Breast epithelium (tissue), 4 donors: ENCODE data around the gene C19orf85. TPM values are rescaled to one million over a fixed set of nuclear protein-coding genes. Genes with fewer than 3 reads are reported as not detected.
"Not testable (repeated sequence)": the region's sequence is repeated elsewhere in the genome, so short reads cannot be mapped to it uniquely, and the experiment has no call there.

Experiments
- DNase-seq, 2 donors: peaks; one replicate each; pipeline ENCODE4 v3.0.0-alpha.2; 2019; ENCODE audit warnings: low spot score in 2 of 2
- H3K27ac ChIP-seq, 2 donors: fragments of 200-600 bp; sonication (generic) in 1 of 2; one replicate each; pipeline ENCODE4 v1.5.1; 2016 to 2019; ENCODE audit warnings: mild to moderate bottlenecking in 1 of 2
- H3K27me3 ChIP-seq, 2 donors: fragments of 200-600 bp; sonication (generic) in 1 of 2; one replicate each; pipeline versions ENCODE4 v1.5.1 to v1.6.0; 2017 to 2019; ENCODE audit warnings: control low read depth in 1 of 2, mild to moderate bottlenecking in 1 of 2
- H3K36me3 ChIP-seq: fragments of 200-600 bp; one replicate; pipeline ENCODE4 v1.5.1; 2019
- H3K4me1 ChIP-seq, 2 donors: fragments of 200-600 bp; sonication (generic); one replicate each; pipeline ENCODE4 v1.5.1; 2016 to 2019; ENCODE audit warnings: control low read depth in 1 of 2
- H3K4me3 ChIP-seq, 3 donors: fragments of 200-600 bp; sonication (generic); 1 replicate in 2 of 3; 2 replicates in 1 of 3; pipeline ENCODE4 v1.5.1; 2016 to 2019; ENCODE audit warnings: mild to moderate bottlenecking in 3 of 3, moderate library complexity in 2 of 3
- H3K9me3 ChIP-seq, 2 donors: fragments of 200-600 bp; sonication (generic) in 1 of 2; one replicate each; pipeline ENCODE4 v1.5.1; 2016 to 2019; ENCODE audit warnings: control low read depth in 1 of 2
- CTCF ChIP-seq, 3 donors: fragments of 450-650 bp; IDR thresholded peaks; one replicate each; pipeline ENCODE4 v1.5.1; 2016 to 2017; ENCODE audit warnings: antibody characterized with exemption in 3 of 3, mild to moderate bottlenecking in 3 of 3, moderate library complexity in 3 of 3
- POLR2A ChIP-seq: fragments of 450-650 bp; IDR thresholded peaks from one replicate; pipeline ENCODE4 v1.6.1; 2016; ENCODE audit warnings: antibody characterized with exemption, mild to moderate bottlenecking, moderate library complexity
- POLR2AphosphoS5 ChIP-seq, 3 donors: sonication (generic); formaldehyde crosslinking; IDR thresholded peaks; one replicate each; pipeline ENCODE4 v1.6.1; 2017; ENCODE audit warnings: antibody characterized with exemption in 3 of 3
- intact Hi-C: fragments of 100-400 bp; cut with DNase I; formaldehyde crosslinking; loops from one replicate; pipeline ENCODE4 v1.15.1; 2023; ENCODE audit warnings: low total_unique reads
- total RNA-seq, 3 donors: library from RNA; depleted of rRNA; stranded (reverse); fragments of >200 nt; gene quantifications; one replicate each; pipeline ENCODE4 v1.1.0, GENCODE V29; 2016

The C19orf85 gene
- total RNA-seq, 3 donors from 2014 or later: not detected

GRCh38 chr19:55452749-55453346 is 11.7 kb downstream of the C19orf85 start:
- Histone ChIP-seq H3K27ac (no peak overlapping the region), H3K9me3 (no peaks in the 10 kb centered on the region), H3K27me3 (peaks cover 12 to 30% of the 10 kb centered on the region in 2 donors), H3K4me3 (peak overlapping the region in 2 of 3 donors; percentile 13 to 47), H3K36me3 (no peaks in the 10 kb centered on the region), H3K4me1 (peaks cover 0 to 15% of the 10 kb centered on the region in 2 donors)
- peak in 1 of 2 donors; percentile 68 for DNase-seq
- intact Hi-C loops: no loop called here
- TF ChIP-seq CTCF (IDR thresholded peaks at IDR 0.05): no peak

- no peaks in the 10 kb centered on the region for H3K9me3 ChIP-seq
- intact Hi-C loops: no loop called here
- TF ChIP-seq POLR2AphosphoS5 (IDR thresholded peaks at IDR 0.05): no peak
- TF ChIP-seq POLR2A: no peak
- TF ChIP-seq CTCF (IDR thresholded peaks at IDR 0.05): no peak
- H3K36me3 ChIP-seq: no peaks in the 10 kb centered on the region
- DNase-seq: no peak
- H3K27ac ChIP-seq: no peak overlapping the region
- H3K4me1 ChIP-seq: peaks cover 0 to 15% of the 10 kb centered on the region in 2 donors
- H3K4me3 ChIP-seq: peak overlapping the region in 2 of 3 donors; percentile 13 to 54
- peaks cover 12 to 30% of the 10 kb centered on the region in 2 donors for H3K27me3 ChIP-seq
Observed at GRCh38 chr19:55451965-55452748, 12.4 kb downstream of the C19orf85 start.

DNA sequence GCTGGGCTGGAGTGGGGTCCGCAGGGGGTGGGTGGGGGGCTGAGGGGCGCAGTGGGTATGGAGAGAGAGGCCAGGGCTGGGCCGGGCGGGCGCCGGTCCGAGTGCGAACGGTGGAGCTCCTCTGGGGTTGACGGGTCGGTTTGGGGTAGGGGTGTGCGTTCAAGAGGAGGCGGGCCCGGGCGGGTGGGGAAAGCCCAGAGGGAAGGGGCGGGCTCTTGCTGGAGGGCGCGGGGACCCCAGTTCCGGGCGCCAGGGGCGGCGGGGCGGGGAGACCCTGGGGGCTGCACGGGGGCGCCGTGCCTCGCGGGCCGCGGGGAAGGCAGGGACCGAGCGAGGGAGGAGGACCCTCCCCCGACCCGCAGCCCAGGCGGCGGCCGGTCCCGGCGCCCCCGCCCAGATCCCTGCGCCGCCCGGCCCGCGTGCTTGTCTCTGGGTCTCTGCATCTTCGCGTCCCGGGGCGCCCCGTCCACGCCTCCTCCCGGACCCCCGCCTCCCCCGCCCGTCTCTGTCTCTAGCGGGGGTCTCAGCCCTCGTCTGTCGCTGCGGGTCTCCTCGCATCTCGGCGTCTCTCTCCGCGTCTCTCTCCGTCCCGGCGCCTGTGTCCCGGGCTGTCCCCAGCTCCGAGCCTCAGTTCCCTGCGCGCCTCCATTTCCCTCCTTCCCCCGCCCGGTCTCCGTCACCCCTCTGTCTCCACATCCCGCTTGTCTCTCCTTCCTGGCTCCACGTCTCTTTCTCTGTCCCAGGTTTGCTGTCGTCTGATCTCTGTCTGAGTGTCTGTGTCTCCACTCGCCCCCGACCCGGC is 13.2 kb downstream of the C19orf85 start:
- Histone ChIP-seq H3K27ac (no peak overlapping the region), H3K9me3 (no peaks in the 10 kb centered on the region), H3K4me1 (peaks cover 0 to 15% of the 10 kb centered on the region in 2 donors), H3K36me3 (no peaks in the 10 kb centered on the region), H3K4me3 (peak overlapping the region in 2 of 3 donors; percentile 4 to 54), H3K27me3 (peaks cover 12 to 30% of the 10 kb centered on the region in 2 donors)
- TF ChIP-seq POLR2AphosphoS5 (IDR thresholded peaks at IDR 0.05) (no peak), CTCF (IDR thresholded peaks at IDR 0.05) (no peak), POLR2A (no peak)
- DNase-seq: no peak
- intact Hi-C loops: no loop called here

DNA sequence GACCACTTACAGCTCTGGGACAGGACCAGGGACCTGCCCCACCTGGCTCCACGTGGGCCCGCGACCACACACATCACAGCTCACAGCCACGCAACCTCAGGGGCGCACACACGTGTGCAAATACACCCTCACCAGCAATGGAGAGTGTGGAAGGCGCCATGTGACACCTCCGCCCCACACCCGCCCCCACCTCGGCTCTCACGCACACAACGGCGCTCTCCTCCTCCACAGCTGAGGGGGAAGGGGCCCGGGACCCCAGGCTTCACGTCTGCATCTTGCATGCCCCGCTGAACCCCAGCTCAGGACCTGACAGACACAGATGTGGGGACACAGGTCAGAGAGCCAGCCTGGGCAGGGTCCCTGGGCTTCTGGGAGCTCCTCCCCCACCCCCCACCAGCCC is 15.1 kb downstream of the C19orf85 start:
- Histone ChIP-seq H3K27me3 (peaks cover 12 to 40% of the 10 kb centered on the region in 2 donors), H3K36me3 (no peaks in the 10 kb centered on the region), H3K4me3 (no peak overlapping the region), H3K9me3 (no peaks in the 10 kb centered on the region), H3K4me1 (peaks cover 0 to 15% of the 10 kb centered on the region in 2 donors), H3K27ac (no peak overlapping the region)
- no peak for DNase-seq
- TF ChIP-seq POLR2A: no peak
- TF ChIP-seq POLR2AphosphoS5 (IDR thresholded peaks at IDR 0.05): no peak
- no peak for TF ChIP-seq CTCF (IDR thresholded peaks at IDR 0.05)
- intact Hi-C loops: no loop called here

DNA sequence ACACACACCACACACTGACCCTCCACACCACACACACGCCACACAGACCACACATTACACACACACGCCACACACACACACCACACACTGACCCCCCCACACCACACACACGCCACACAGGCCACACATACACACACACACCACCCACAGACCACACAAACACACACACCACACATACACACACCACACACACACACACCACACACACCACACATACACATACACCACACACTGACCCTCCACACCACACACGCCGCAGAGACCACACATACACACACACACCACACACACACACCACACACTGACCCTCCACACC is 16.4 kb downstream of the C19orf85 start:
- intact Hi-C loops, DNase-seq, H3K4me3 ChIP-seq, H3K27ac ChIP-seq, H3K9me3 ChIP-seq, H3K36me3 ChIP-seq: not testable (repeated sequence)
- Histone ChIP-seq H3K27me3 (peaks cover 14 to 54% of the 10 kb centered on the region in 2 donors), H3K4me1 (peaks cover 0 to 15% of the 10 kb centered on the region in 2 donors)
